Measurements from ENCODE around the gene SCLY. TPM values are rescaled to one million over a fixed set of nuclear protein-coding genes. Genes with fewer than 3 reads are reported as not detected.

SCLY gene
- total RNA-seq, 1 experiment from 2014 or later: 69.9 TPM

- POLR2A ChIA-PET (ENCODE audit: low non-redundant PET): no interaction called here
- intact Hi-C loops (cut with micrococcal nuclease; ENCODE audit: unreplicated experiment): no loop called here
Measured at GRCh38 chr2:238108423-238109183, 47.8 kb downstream of the SCLY start.

GRCh38 chr2:238113611-238114010, 52.8 kb downstream of the SCLY start:
- Histone ChIP-seq H3K4me3 (ENCODE audit: low read depth, low read length, poor library complexity, severe bottlenecking) (no peak overlapping the region), H3K27ac (ENCODE audit: low read depth, low read length, poor library complexity, severe bottlenecking) (no peak overlapping the region), H3K9me3 (ENCODE audit: low read depth, low read length, poor library complexity, severe bottlenecking) (no peaks in the 10 kb centered on the region), H3K4me1 (ENCODE audit: insufficient read depth, low read length, poor library complexity, severe bottlenecking) (no peaks in the 10 kb centered on the region), H3K36me3 (ENCODE audit: insufficient read depth, low read length, poor library complexity, severe bottlenecking) (no peaks in the 10 kb centered on the region), H3K27me3 (replicated peaks; ENCODE audit: insufficient read depth, low read depth, low read length, poor library complexity) (no peaks in the 10 kb centered on the region)
- DNase-seq (ENCODE audit: low spot score): no peak
- ChIA-PET POLR2A (ENCODE audit: low non-redundant PET) (no interaction called here), CTCF (no interaction called here)
- intact Hi-C loops (cut with micrococcal nuclease; ENCODE audit: unreplicated experiment): no loop called here
- TF ChIP-seq CTCF (conservative IDR thresholded peaks at IDR 0.05; ENCODE audit: low read depth, low read length) (no peak), EZH2 (IDR thresholded peaks at IDR 0.05; ENCODE audit: borderline replicate concordance, low read depth, low read length, poor library complexity, severe bottlenecking) (no peak)
- no TSS peak for BruUV-seq (replicated peaks)

More at GRCh38 chr2:238108423-238109183, 47.8 kb downstream of the SCLY start:
- TF ChIP-seq EZH2 (IDR thresholded peaks at IDR 0.05; ENCODE audit: borderline replicate concordance, low read depth, low read length, poor library complexity, severe bottlenecking): no peak
- no peak for TF ChIP-seq CTCF (conservative IDR thresholded peaks at IDR 0.05; ENCODE audit: low read depth, low read length)
- Histone ChIP-seq H3K27me3 (replicated peaks; ENCODE audit: insufficient read depth, low read depth, low read length, poor library complexity) (no peaks in the 10 kb centered on the region), H3K9me3 (ENCODE audit: low read depth, low read length, poor library complexity, severe bottlenecking) (no peaks in the 10 kb centered on the region), H3K4me3 (ENCODE audit: low read depth, low read length, poor library complexity, severe bottlenecking) (no peak overlapping the region), H3K27ac (ENCODE audit: low read depth, low read length, poor library complexity, severe bottlenecking) (no peak overlapping the region), H3K36me3 (ENCODE audit: insufficient read depth, low read length, poor library complexity, severe bottlenecking) (no peaks in the 10 kb centered on the region), H3K4me1 (ENCODE audit: insufficient read depth, low read length, poor library complexity, severe bottlenecking) (no peaks in the 10 kb centered on the region)
- no TSS peak for BruUV-seq (replicated peaks)
- CTCF ChIA-PET: no interaction called here
- no peak for DNase-seq (ENCODE audit: low spot score)

GRCh38 chr2:238114331-238114841, 53.6 kb downstream of the SCLY start:
- BruUV-seq (replicated peaks): no TSS peak
- TF ChIP-seq CTCF (conservative IDR thresholded peaks at IDR 0.05; ENCODE audit: low read depth, low read length): no peak
- TF ChIP-seq EZH2 (IDR thresholded peaks at IDR 0.05; ENCODE audit: borderline replicate concordance, low read depth, low read length, poor library complexity, severe bottlenecking): no peak
- no peak overlapping the region for H3K27ac ChIP-seq (ENCODE audit: low read depth, low read length, poor library complexity, severe bottlenecking)
- H3K9me3 ChIP-seq (ENCODE audit: low read depth, low read length, poor library complexity, severe bottlenecking): no peaks in the 10 kb centered on the region
- ChIA-PET CTCF (no interaction called here), POLR2A (ENCODE audit: low non-redundant PET) (no interaction called here)
- no peaks in the 10 kb centered on the region for H3K36me3 ChIP-seq (ENCODE audit: insufficient read depth, low read length, poor library complexity, severe bottlenecking)
- H3K4me1 ChIP-seq (ENCODE audit: insufficient read depth, low read length, poor library complexity, severe bottlenecking): no peaks in the 10 kb centered on the region
- intact Hi-C loops (cut with micrococcal nuclease; ENCODE audit: unreplicated experiment): no loop called here
- H3K4me3 ChIP-seq (ENCODE audit: low read depth, low read length, poor library complexity, severe bottlenecking): no peak overlapping the region
- H3K27me3 ChIP-seq (replicated peaks; ENCODE audit: insufficient read depth, low read depth, low read length, poor library complexity): no peaks in the 10 kb centered on the region
- DNase-seq (ENCODE audit: low spot score): no peak
